GM21619 (cell line): ENCODE measurements around the gene ASTL.

Experiments used
- ATAC-seq: cut with Tn5 transposase; IDR thresholded peaks from one replicate; pipeline ENCODE4 v1.9.1; 2021; ENCODE audit not compliant: unreplicated experiment

ASTL gene

DNA sequence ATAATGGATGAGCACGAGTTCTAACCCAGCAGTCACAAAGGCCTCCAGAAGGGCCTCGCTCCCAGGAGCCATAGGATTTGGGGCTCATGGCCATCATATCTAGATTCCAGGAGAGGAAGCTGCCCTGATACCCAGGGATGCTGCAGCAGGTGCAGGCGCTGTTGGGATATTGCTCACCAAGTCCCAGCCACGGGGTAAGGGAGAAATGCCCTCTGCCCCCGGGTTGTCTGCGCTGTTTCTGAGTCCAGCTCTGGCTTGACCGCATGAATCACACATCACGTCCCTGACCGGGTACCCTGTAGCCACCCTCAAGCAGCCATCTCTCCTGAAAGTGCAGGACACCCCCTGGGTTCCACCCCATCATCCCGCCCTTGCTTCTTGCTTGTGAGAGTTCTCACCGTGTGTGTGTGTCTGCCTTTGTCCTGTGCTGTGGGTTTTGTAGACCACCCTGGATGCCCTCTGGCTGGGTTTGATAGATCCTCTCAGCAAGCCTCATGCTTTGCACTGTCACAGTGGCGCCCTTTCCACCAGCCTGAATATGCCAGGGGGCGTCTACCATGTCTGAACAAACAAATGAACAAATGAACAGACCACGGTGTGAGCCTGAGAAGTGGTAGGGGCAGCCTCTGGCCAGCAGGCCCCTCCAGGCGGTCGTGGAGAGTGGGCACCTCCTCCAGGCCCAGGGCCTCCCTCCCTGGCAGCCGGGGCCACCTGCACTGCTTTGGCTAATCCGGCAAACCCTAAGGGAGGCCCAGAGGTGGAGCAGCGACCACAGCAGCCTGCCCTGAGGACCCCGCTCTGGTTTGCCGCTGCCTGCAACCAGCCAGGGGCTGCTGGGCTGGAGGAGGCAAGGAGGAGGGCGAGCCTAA is 54.1 kb downstream of the ASTL start:
- no peak for ATAC-seq

DNA sequence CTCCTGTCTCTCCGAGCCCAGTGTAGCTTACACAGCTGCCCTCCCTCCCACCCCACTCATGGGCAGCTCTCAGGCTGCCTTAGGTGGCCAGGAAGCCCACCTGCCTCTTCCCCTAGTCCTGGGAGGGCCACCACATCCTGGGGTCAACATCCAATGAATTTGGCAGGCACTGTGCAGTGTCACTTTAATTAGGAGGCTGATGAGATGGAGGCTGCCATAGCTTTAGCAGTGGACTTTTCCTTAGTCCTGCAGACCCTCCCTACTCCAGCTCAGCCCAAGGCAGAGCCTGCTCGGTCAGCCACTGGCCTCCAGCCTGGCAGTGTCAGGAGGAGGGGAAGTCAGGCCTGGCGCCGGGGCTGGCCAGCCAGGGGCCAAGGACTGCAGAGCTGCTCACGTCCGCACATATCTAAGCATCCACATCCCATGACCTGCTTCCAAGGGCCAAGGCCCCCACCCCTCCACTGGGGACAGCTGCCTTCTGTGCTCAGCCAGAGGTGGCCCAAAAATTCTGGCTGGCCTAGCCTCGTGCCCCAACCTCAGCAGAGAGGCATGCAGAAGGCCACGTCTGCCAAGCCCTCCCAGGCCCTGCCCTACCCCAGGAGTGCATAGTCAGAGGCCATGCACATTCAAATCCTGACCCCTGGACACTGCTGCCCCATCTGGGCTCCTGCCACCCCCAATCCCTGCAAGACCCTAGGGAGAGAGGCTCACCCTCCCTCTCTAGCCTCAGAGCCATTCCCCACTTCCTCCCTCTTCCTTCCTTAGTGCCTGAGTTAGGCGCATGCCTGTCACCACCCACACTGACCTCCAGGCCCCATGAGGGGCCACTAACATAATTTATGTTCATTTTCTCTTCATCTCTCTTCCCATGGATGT is 55.0 kb downstream of the ASTL start:
- ATAC-seq, result no peak

DNA sequence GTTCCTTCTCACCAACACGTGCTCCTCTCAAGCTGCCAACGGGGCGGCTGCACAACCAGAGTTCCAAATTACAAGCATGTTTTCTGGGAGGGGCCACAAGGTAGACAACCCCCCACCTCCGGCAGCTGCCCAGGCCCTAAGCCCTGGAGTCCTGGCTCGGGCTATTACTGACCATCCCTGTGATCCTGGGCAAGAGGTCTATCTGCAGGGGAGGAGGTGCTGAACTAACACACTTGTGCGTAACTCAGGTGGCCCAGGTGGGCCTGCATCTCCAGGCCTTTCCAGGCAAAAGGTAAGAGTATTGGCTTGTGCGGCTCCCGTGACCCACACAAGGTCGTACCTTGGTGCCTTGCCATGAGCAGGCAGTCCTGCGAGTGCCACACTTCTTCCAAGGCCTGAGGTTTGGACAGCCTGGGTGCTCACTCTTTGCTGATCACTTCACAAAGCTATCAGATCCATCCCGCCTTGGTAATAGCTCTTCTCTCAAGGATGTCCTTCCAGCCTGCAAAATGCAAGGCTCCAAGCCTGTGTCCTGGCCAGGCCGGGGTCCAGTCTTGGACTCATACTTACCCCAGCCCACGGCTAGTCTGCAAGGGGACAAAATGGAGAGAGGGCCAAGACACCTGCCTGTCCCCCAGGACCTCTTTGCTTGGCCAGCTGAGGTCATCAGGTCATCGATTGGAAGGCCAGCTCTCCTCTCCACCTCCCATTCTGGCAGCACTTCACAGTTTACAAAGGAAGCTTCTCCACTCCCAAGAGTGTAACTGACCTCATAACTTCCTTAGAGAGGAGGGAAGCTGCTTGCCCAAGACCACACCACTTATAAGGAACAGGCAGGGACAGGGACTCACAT is 55.9 kb downstream of the ASTL start:
- no peak for ATAC-seq

DNA sequence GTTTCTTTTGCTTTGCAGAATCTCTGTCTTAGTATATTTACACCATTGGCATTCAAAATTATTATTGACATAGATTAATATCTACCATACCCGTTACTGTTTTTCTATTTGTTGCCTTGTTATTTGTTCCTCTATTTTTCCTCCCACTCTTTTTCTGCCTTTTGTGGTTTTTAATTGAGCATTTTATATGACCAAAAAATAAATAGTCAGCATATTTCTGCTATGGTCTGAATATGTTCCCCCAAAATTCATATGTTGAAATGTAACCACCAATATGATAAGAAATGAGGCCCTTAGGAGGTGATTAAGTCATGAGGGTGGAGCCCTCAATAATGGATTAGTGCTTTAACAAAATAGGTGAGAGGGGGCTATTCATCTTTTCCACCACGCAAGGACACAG is 57.3 kb downstream of the ASTL start:
- ATAC-seq, result no peak

DNA sequence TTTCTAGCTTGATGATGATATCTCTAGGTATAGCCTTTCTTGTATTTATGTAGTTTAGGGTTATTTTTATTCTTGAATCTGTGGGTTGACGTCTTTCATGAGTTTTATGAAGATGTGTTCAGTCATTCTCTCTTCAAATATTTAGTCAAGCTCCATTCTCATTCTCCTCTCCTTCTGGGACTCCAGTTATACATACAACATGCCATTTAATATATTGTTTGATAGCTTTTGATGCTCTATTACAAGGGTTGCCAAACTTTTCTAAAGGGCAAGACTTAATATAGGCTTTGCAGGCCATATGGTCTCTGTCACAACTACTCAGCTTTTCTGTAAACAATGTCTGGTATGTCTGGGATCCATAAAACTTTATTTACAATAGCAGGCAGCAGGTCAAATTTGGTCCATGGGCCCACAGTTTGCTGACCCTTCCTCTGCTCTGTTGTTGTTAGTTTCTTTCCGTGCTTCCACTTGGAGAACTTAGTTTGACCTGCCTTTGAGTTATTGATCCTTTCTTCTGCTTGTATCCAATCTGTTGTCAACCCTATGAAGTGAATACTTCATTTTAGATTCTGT is 63.0 kb downstream of the ASTL start:
- ATAC-seq, result no peak

DNA sequence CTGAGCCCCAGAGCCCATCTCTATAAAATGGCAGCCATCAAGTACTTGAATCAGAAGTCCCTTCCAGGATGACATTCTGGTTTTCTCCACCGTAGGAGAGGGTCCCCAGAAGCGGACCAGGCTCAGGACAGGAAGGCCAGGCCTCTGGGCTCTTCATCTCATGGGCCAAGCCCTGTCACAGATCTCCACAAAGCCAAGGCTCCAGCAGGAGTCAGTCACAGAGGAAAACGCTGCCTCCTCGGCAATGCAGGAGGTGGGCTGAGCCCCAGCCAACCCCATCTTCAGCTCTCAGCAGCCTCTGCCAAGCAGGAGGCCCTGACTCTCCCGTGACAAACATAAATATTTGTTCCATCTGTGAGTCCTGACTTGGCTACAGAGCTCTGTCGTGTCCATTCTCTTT is 64.1 kb downstream of the ASTL start:
- no peak for ATAC-seq

DNA sequence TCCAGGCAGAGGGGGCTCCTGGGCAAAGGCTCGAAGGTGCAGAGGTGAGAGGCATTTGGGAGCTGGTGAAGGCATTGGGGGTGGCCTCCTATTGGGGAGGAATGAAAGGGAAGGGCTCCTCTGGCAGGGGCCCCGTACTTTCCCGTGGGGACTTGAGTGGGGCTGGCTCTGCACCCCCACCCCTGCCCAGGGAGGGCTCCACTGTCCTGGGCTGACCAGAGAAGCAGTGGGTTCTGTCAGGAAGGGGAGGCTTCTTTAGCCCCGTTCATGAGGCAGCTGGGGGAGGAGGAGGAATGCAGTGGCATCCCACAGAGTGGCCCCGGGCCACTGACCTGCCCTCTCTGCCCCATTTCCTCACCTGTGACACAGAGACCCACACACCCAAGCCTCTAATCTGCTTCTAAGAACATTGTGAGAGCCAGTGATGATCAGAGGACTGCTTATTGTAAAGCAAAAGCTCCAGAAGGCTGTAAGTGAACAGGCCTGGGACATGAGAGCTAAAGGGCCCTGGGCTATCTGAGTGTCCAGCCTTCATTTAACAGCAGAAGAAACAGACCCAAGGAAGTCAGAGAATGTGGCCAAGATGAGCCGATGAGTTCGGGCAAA is 65.0 kb downstream of the ASTL start:
- ATAC-seq, result no peak
